ENCODE data around the gene MYO1C. TPM values are rescaled to one million over a fixed set of nuclear protein-coding genes. Genes with fewer than 3 reads are reported as not detected.

The MYO1C gene
- total RNA-seq, 2 donors from 2014 or later = 75.5 to 90.0 TPM

GRCh38 chr17:1522626-1523025 lies 30.1 kb upstream of the MYO1C start:
- no peaks in the 10 kb centered on the region for H3K4me1 Mint-ChIP-seq
- WGBS, 2 experiments (ENCODE audit: insufficient coverage in 1 of 2, insufficient read length in 1 of 2) = 94 to 99% methylated on average over 5 of the region's 5 CpGs
- Histone ChIP-seq H3K4me1 (ENCODE audit: control insufficient read depth, insufficient read depth, low read length) (no peaks in the 10 kb centered on the region), H3K9ac (ENCODE audit: extremely low read depth, low read length, poor library complexity, severe bottlenecking) (no peak overlapping the region), H3K4me3 (ENCODE audit: low read length) (no peak overlapping the region), H3K27me3 (ENCODE audit: control insufficient read depth, insufficient read depth, low read length, poor library complexity, severe bottlenecking) (no peaks in the 10 kb centered on the region), H3K36me3 (ENCODE audit: control insufficient read depth, insufficient read depth, low read length) (peaks cover 49% of the 10 kb centered on the region), H3K9me3 (ENCODE audit: control insufficient read depth, low read length) (no peaks in the 10 kb centered on the region), H3K27ac (ENCODE audit: low read depth, low read length) (no peak overlapping the region)
- no peak overlapping the region for H3K4me3 Mint-ChIP-seq
- peaks cover 43% of the 10 kb centered on the region for H3K36me3 Mint-ChIP-seq (ENCODE audit: low read depth)
- no peak for TF ChIP-seq CTCF (conservative IDR thresholded peaks at IDR 0.05)
- H3K27me3 Mint-ChIP-seq (ENCODE audit: insufficient read depth) = no peaks in the 10 kb centered on the region
- no peaks in the 10 kb centered on the region for H3K9me3 Mint-ChIP-seq
- H3K27ac Mint-ChIP-seq = no peak overlapping the region
- DNase-seq = no peak

GRCh38 chr17:1521086-1521640 lies 28.7 kb upstream of the MYO1C start:
- TF ChIP-seq CTCF (conservative IDR thresholded peaks at IDR 0.05) = no peak
- no peaks in the 10 kb centered on the region for H3K27me3 Mint-ChIP-seq (ENCODE audit: insufficient read depth)
- H3K9me3 ChIP-seq (ENCODE audit: control insufficient read depth, low read length) = no peaks in the 10 kb centered on the region
- H3K36me3 Mint-ChIP-seq (ENCODE audit: low read depth) = peaks cover 38% of the 10 kb centered on the region
- WGBS, 2 experiments (ENCODE audit: insufficient coverage in 1 of 2, insufficient read length in 1 of 2) = 93 to 94% methylated on average over 9 to 10 of the region's 10 CpGs
- H3K27ac ChIP-seq (ENCODE audit: low read depth, low read length) = no peak overlapping the region
- H3K4me1 ChIP-seq (ENCODE audit: control insufficient read depth, insufficient read depth, low read length) = no peaks in the 10 kb centered on the region
- H3K36me3 ChIP-seq (ENCODE audit: control insufficient read depth, insufficient read depth, low read length) = peaks cover 38% of the 10 kb centered on the region
- H3K9me3 Mint-ChIP-seq = no peaks in the 10 kb centered on the region
- H3K4me1 Mint-ChIP-seq = no peaks in the 10 kb centered on the region
- no peaks in the 10 kb centered on the region for H3K27me3 ChIP-seq (ENCODE audit: control insufficient read depth, insufficient read depth, low read length, poor library complexity, severe bottlenecking)
- H3K27ac Mint-ChIP-seq = peak overlapping the region; percentile 22
- no peak overlapping the region for H3K4me3 Mint-ChIP-seq
- no peak overlapping the region for H3K4me3 ChIP-seq (ENCODE audit: low read length)
- DNase-seq = no peak
- H3K9ac ChIP-seq (ENCODE audit: extremely low read depth, low read length, poor library complexity, severe bottlenecking) = no peak overlapping the region

- Histone ChIP-seq H3K27me3 (ENCODE audit: control insufficient read depth, insufficient read depth, low read length, poor library complexity, severe bottlenecking) (no peaks in the 10 kb centered on the region), H3K36me3 (ENCODE audit: control insufficient read depth, insufficient read depth, low read length) (peaks cover 33% of the 10 kb centered on the region), H3K27ac (ENCODE audit: low read depth, low read length) (no peak overlapping the region), H3K4me1 (ENCODE audit: control insufficient read depth, insufficient read depth, low read length) (no peaks in the 10 kb centered on the region), H3K4me3 (ENCODE audit: low read length) (no peak overlapping the region), H3K9me3 (ENCODE audit: control insufficient read depth, low read length) (no peaks in the 10 kb centered on the region), H3K9ac (ENCODE audit: extremely low read depth, low read length, poor library complexity, severe bottlenecking) (no peak overlapping the region)
- Mint-ChIP-seq H3K9me3 (no peaks in the 10 kb centered on the region), H3K27me3 (ENCODE audit: insufficient read depth) (no peaks in the 10 kb centered on the region), H3K27ac (no peak overlapping the region), H3K4me1 (peaks cover 7% of the 10 kb centered on the region), H3K36me3 (ENCODE audit: low read depth) (peaks cover 32% of the 10 kb centered on the region), H3K4me3 (no peak overlapping the region)
- no peak for TF ChIP-seq CTCF (conservative IDR thresholded peaks at IDR 0.05)
- WGBS, 2 experiments (ENCODE audit: insufficient coverage in 1 of 2, insufficient read length in 1 of 2) = 94% methylated on average over 7 of the region's 7 CpGs
- no peak for DNase-seq
Measured at GRCh38 chr17:1519678-1520077, 27.2 kb upstream of the MYO1C start.
